Measurements from ENCODE around the gene TESMIN.
A peak's percentile ranks its signal among the peaks of the same experiment; 100 is the strongest.

TESMIN gene

GRCh38 chr11:68761801-68762200 is 10.5 kb upstream of the TESMIN start:
- no peak for DNase-seq

GRCh38 chr11:68759991-68760390 is 8.7 kb upstream of the TESMIN start:
- no peak for DNase-seq

GRCh38 chr11:68757711-68758110 is 6.4 kb upstream of the TESMIN start:
- no peak for DNase-seq

GRCh38 chr11:68756171-68756766 is 4.9 kb upstream of the TESMIN start:
- DNase-seq = no peak

- DNase-seq = no peak
These were observed 2.0 kb upstream of the TESMIN start for GRCh38 chr11:68753300-68753699.

- DNase-seq = no peak
These were observed 355 bp downstream of the TESMIN start for GRCh38 chr11:68751004-68751325.

GRCh38 chr11:68750195-68751003 is 921 bp downstream of the TESMIN start:
- peak; percentile 22 for DNase-seq

GRCh38 chr11:68749229-68750123 is 1.8 kb downstream of the TESMIN start:
- DNase-seq = no peak

- no peak for DNase-seq
These were observed 3.3 kb downstream of the TESMIN start for GRCh38 chr11:68748061-68748460.

GRCh38 chr11:68743539-68743938 is 7.8 kb downstream of the TESMIN start:
- DNase-seq = no peak

- DNase-seq = no peak
These were observed 9.9 kb downstream of the TESMIN start for GRCh38 chr11:68741463-68741862.

- DNase-seq = no peak
These were observed 15.7 kb downstream of the TESMIN start for GRCh38 chr11:68735646-68736045.

GRCh38 chr11:68735125-68735524 is 16.2 kb downstream of the TESMIN start:
- DNase-seq = no peak

GRCh38 chr11:68734111-68734510 is 17.2 kb downstream of the TESMIN start:
- DNase-seq = no peak

GRCh38 chr11:68727783-68728182 is 23.5 kb downstream of the TESMIN start:
- DNase-seq = no peak

- DNase-seq = no peak
These were observed 27.0 kb downstream of the TESMIN start for GRCh38 chr11:68724293-68724692.

GRCh38 chr11:68722143-68722542 is 29.2 kb downstream of the TESMIN start:
- DNase-seq = no peak

GRCh38 chr11:68721075-68721474 is 30.2 kb downstream of the TESMIN start:
- no peak for DNase-seq

- DNase-seq = no peak
These were observed 35.7 kb downstream of the TESMIN start for GRCh38 chr11:68715456-68716122.

GRCh38 chr11:68714060-68714856 is 37.1 kb downstream of the TESMIN start:
- DNase-seq = no peak

GRCh38 chr11:68711114-68711513 is 40.2 kb downstream of the TESMIN start:
- no peak for DNase-seq

- no peak for DNase-seq
These were observed 40.9 kb downstream of the TESMIN start for GRCh38 chr11:68710409-68710808.
